RWPE2 (cell line): ENCODE data around the gene SLC18A2.

ENCODE experiments used
- ATAC-seq: fragments of 200-7000 bp; cut with Tn5 transposase; 3 replicates; pipeline ENCODE4 v1.9.1; 2021; ENCODE audit warnings: low read depth
- DNase-seq: peaks from one replicate; pipeline ENCODE4 v3.0.0-alpha.2; 2020; ENCODE audit warnings: low spot score
- H3K27ac ChIP-seq: fragments of 450-650 bp; 2 replicates; pipeline ENCODE4 v1.5.1; 2017; ENCODE audit warnings: mild to moderate bottlenecking; ENCODE audit not compliant: poor library complexity, severe bottlenecking
- H3K27me3 ChIP-seq: fragments of 250-450 bp; sonication (Bioruptor Pico); 2 replicates; pipeline ENCODE4 v1.5.1; 2021; ENCODE audit warnings: mild to moderate bottlenecking, moderate library complexity; ENCODE audit not compliant: insufficient read depth, poor library complexity, severe bottlenecking
- H3K36me3 ChIP-seq: fragments of 250-450 bp; sonication (Bioruptor Pico); 2 replicates; pipeline ENCODE4 v1.5.1; 2020; ENCODE audit warnings: low read depth, mild to moderate bottlenecking, moderate library complexity
- H3K4me1 ChIP-seq: fragments of 250-450 bp; sonication (Bioruptor Pico); 2 replicates; pipeline ENCODE4 v1.5.1; 2021; ENCODE audit warnings: mild to moderate bottlenecking, moderate library complexity; ENCODE audit not compliant: insufficient read depth, poor library complexity, severe bottlenecking
- H3K4me3 ChIP-seq: fragments of 250-450 bp; sonication (Bioruptor Pico); 2 replicates; pipeline ENCODE4 v1.5.1; 2021; ENCODE audit warnings: mild to moderate bottlenecking, moderate library complexity; ENCODE audit not compliant: severe bottlenecking
- H3K9me3 ChIP-seq: fragments of 250-450 bp; sonication (Bioruptor Pico); 2 replicates; pipeline ENCODE4 v1.5.1; 2021; ENCODE audit warnings: mild to moderate bottlenecking, moderate library complexity; ENCODE audit not compliant: severe bottlenecking
- CTCF ChIP-seq: fragments of 450-650 bp; IDR thresholded peaks from one replicate; pipeline ENCODE4 v1.5.1; 2017; ENCODE audit warnings: mild to moderate bottlenecking, moderate library complexity; ENCODE audit not compliant: poor library complexity, severe bottlenecking

The SLC18A2 gene

DNA sequence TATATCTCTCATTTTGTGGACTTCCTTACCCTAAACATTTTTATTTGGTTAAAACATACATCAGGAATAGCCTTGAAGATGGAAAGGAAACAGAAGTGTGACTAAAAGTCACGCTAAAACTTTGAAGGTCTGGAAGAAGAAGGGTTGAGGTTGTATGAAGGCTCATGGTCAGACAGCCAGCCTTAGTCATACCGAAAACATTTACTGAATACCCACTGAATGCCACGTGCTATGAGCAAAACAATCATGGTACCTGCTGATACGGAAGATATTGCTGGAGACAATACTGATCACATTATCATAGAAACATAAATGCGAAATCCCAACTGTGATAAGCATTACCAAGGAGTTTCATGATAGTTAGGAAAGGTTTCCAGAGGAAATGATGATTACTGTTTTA lies 70.3 kb downstream of the SLC18A2 start:
- H3K9me3 ChIP-seq, result no peaks in the 10 kb centered on the region
- DNase-seq, result no peak
- no peaks in the 10 kb centered on the region for H3K27me3 ChIP-seq
- H3K27ac ChIP-seq, result no peak overlapping the region
- no peak for ATAC-seq
- TF ChIP-seq CTCF, result no peak
- H3K4me1 ChIP-seq, result peaks cover 4% of the 10 kb centered on the region
- no peak overlapping the region for H3K4me3 ChIP-seq
- H3K36me3 ChIP-seq, result peaks cover 19% of the 10 kb centered on the region

- no peak overlapping the region for H3K27ac ChIP-seq
- peaks cover 4% of the 10 kb centered on the region for H3K4me1 ChIP-seq
- H3K4me3 ChIP-seq, result no peak overlapping the region
- DNase-seq (no peak), ATAC-seq (no peak)
- H3K36me3 ChIP-seq, result peaks cover 29% of the 10 kb centered on the region
- H3K27me3 ChIP-seq, result no peaks in the 10 kb centered on the region
- TF ChIP-seq CTCF, result no peak
- H3K9me3 ChIP-seq, result no peaks in the 10 kb centered on the region
Observed at GRCh38 chr10:117312430-117312829, 71.5 kb downstream of the SLC18A2 start.

DNA sequence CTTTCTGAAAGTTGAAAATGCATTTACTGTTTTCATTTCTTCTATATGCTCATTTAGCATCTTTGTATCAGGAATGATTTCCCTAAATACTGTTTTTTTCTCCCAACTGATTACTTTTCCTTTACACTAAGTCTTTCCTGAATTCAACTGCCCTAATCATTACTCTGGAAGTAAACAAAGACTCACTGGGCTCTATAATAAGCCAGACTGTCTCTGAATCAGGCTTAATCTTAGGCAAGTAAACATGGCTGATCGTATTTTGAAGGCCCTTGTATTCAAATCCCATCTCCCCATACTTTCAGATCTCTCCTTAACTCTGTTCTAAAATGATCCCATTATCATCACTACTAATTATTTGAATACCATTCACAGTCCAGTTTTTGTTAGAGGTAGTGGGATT lies 72.7 kb downstream of the SLC18A2 start:
- H3K4me1 ChIP-seq, result peaks cover 4% of the 10 kb centered on the region
- DNase-seq (no peak), ATAC-seq (no peak)
- no peaks in the 10 kb centered on the region for H3K27me3 ChIP-seq
- peaks cover 32% of the 10 kb centered on the region for H3K36me3 ChIP-seq
- no peak for TF ChIP-seq CTCF
- no peaks in the 10 kb centered on the region for H3K9me3 ChIP-seq
- no peak overlapping the region for H3K4me3 ChIP-seq
- H3K27ac ChIP-seq, result no peak overlapping the region

DNA sequence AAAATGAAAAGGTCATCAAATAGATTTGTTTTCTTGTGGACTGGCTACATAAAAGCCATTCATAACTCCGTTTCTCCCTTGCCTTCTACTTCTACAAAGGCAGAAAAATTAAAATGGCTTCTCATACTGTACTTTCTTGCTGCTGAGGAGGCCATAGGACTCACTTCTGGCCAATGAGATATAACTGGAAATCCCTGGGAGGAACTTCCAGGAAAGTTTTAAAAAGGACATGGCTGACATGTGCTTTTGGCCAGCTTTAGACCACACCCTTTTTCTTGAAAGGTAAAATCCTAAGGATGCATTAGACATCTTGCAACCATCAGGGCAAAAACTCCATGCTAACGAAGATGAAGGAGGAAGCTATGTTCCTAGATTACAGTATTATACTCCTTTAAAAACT lies 75.8 kb downstream of the SLC18A2 start:
- no peak for ATAC-seq
- H3K27me3 ChIP-seq, result no peaks in the 10 kb centered on the region
- no peaks in the 10 kb centered on the region for H3K9me3 ChIP-seq
- H3K36me3 ChIP-seq, result peaks cover 38% of the 10 kb centered on the region
- peaks cover 4% of the 10 kb centered on the region for H3K4me1 ChIP-seq
- no peak overlapping the region for H3K27ac ChIP-seq
- DNase-seq, result no peak
- no peak for TF ChIP-seq CTCF
- no peak overlapping the region for H3K4me3 ChIP-seq

- H3K27me3 ChIP-seq, result no peaks in the 10 kb centered on the region
- H3K36me3 ChIP-seq, result peaks cover 30% of the 10 kb centered on the region
- no peak overlapping the region for H3K4me3 ChIP-seq
- H3K9me3 ChIP-seq, result no peaks in the 10 kb centered on the region
- H3K27ac ChIP-seq, result no peak overlapping the region
- ATAC-seq, result no peak
- no peaks in the 10 kb centered on the region for H3K4me1 ChIP-seq
- no peak for DNase-seq
- peak; percentile 30 for TF ChIP-seq CTCF
Observed at GRCh38 chr10:117318909-117319308, 78.0 kb downstream of the SLC18A2 start.
